Fibroblast of upper back skin (primary cell): Measurements from ENCODE around the gene CNTN1.

ENCODE experiments used
- DNase-seq: peaks from one replicate; pipeline ENCODE4 v3.0.0-alpha.2; 2013

The CNTN1 gene

GRCh38 chr12:40870981-40871380 lies 178.7 kb downstream of the CNTN1 start:
- DNase-seq: no peak

GRCh38 chr12:40874868-40875267 lies 182.6 kb downstream of the CNTN1 start:
- DNase-seq: peak; percentile 1

GRCh38 chr12:40889329-40889728 lies 197.1 kb downstream of the CNTN1 start:
- DNase-seq: no peak

GRCh38 chr12:40892528-40892927 lies 200.3 kb downstream of the CNTN1 start:
- DNase-seq: no peak

GRCh38 chr12:40898505-40898904 lies 206.3 kb downstream of the CNTN1 start:
- DNase-seq: peak; percentile 4

- no peak for DNase-seq
Observed at GRCh38 chr12:40903040-40903439, 210.8 kb downstream of the CNTN1 start.

GRCh38 chr12:40907115-40907527 lies 214.9 kb downstream of the CNTN1 start:
- DNase-seq: peak; percentile 64

GRCh38 chr12:40911676-40912075 lies 219.4 kb downstream of the CNTN1 start:
- DNase-seq: no peak

GRCh38 chr12:40915172-40915571 lies 222.9 kb downstream of the CNTN1 start:
- DNase-seq: no peak

GRCh38 chr12:40917561-40917960 lies 225.3 kb downstream of the CNTN1 start:
- no peak for DNase-seq

GRCh38 chr12:40921563-40922163 lies 229.4 kb downstream of the CNTN1 start:
- DNase-seq: peak; percentile 24

GRCh38 chr12:40937891-40938290 lies 245.7 kb downstream of the CNTN1 start:
- DNase-seq: no peak

- peak; percentile 57 for DNase-seq
Observed at GRCh38 chr12:40942326-40942725, 250.1 kb downstream of the CNTN1 start.

GRCh38 chr12:40945772-40946171 lies 253.5 kb downstream of the CNTN1 start:
- no peak for DNase-seq

GRCh38 chr12:40946612-40947194 lies 254.5 kb downstream of the CNTN1 start:
- peak; percentile 45 for DNase-seq

- peak; percentile 56 for DNase-seq
Observed at GRCh38 chr12:40947797-40948196, 255.6 kb downstream of the CNTN1 start.

GRCh38 chr12:40953076-40953475 lies 260.8 kb downstream of the CNTN1 start:
- DNase-seq: peak; percentile 92

GRCh38 chr12:40957417-40957816 lies 265.2 kb downstream of the CNTN1 start:
- DNase-seq: no peak

- peak; percentile 92 for DNase-seq
Observed at GRCh38 chr12:40959041-40959440, 266.8 kb downstream of the CNTN1 start.

GRCh38 chr12:40963751-40964150 lies 271.5 kb downstream of the CNTN1 start:
- no peak for DNase-seq

GRCh38 chr12:40969796-40970195 lies 277.6 kb downstream of the CNTN1 start:
- DNase-seq: no peak

- DNase-seq: no peak
Observed at GRCh38 chr12:40970320-40970907, 278.2 kb downstream of the CNTN1 start.

GRCh38 chr12:40971911-40972310 lies 279.7 kb downstream of the CNTN1 start:
- DNase-seq: peak; percentile 83

GRCh38 chr12:40976546-40976945 lies 284.3 kb downstream of the CNTN1 start:
- no peak for DNase-seq
